ENCODE data around the gene DOC2A. TPM values are rescaled to one million over a fixed set of nuclear protein-coding genes. Genes with fewer than 3 reads are reported as not detected.

The DOC2A gene
- total and polyA plus RNA-seq, 10 of the 15 experiments (the other 5 are each of a cell fraction or from before 2014, with no cell fraction given): 0.06 to 0.17 (median 0.12) TPM; not detected in 6

DNA sequence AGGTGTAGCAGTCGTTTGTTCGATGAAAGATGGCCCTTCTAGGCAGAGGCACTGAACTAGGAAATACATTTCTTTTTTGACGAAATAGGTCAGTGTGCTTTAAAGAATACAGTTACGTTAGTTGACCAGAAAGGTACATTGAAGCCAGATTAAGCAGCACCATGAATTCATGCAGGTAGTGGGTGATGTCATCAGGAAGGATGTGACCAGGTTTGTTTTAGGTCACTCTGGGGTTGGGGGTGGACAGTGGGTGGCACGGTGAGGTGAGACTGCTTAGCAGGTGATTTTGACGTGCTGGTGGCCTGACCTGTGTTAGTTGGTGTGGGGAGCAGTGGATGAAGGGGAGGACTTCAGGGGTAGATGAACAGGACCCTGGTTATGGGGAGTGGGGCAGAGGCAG lies 11.2 kb downstream of the DOC2A start (continued):
- TF ChIP-seq, protein P1, sequence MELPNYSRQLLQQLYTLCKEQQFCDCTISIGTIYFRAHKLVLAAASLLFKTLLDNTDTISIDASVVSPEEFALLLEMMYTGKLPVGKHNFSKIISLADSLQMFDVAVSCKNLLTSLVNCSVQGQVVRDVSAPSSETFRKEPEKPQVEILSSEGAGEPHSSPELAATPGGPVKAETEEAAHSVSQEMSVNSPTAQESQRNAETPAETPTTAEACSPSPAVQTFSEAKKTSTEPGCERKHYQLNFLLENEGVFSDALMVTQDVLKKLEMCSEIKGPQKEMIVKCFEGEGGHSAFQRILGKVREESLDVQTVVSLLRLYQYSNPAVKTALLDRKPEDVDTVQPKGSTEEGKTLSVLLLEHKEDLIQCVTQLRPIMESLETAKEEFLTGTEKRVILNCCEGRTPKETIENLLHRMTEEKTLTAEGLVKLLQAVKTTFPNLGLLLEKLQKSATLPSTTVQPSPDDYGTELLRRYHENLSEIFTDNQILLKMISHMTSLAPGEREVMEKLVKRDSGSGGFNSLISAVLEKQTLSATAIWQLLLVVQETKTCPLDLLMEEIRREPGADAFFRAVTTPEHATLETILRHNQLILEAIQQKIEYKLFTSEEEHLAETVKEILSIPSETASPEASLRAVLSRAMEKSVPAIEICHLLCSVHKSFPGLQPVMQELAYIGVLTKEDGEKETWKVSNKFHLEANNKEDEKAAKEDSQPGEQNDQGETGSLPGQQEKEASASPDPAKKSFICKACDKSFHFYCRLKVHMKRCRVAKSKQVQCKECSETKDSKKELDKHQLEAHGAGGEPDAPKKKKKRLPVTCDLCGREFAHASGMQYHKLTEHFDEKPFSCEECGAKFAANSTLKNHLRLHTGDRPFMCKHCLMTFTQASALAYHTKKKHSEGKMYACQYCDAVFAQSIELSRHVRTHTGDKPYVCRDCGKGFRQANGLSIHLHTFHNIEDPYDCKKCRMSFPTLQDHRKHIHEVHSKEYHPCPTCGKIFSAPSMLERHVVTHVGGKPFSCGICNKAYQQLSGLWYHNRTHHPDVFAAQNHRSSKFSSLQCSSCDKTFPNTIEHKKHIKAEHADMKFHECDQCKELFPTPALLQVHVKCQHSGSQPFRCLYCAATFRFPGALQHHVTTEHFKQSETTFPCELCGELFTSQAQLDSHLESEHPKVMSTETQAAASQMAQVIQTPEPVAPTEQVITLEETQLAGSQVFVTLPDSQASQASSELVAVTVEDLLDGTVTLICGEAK (IDR thresholded peaks at IDR 0.05; ENCODE audit: borderline replicate concordance): no peak
- TF ChIP-seq NR2C1 (IDR thresholded peaks at IDR 0.05): no peak

DNA sequence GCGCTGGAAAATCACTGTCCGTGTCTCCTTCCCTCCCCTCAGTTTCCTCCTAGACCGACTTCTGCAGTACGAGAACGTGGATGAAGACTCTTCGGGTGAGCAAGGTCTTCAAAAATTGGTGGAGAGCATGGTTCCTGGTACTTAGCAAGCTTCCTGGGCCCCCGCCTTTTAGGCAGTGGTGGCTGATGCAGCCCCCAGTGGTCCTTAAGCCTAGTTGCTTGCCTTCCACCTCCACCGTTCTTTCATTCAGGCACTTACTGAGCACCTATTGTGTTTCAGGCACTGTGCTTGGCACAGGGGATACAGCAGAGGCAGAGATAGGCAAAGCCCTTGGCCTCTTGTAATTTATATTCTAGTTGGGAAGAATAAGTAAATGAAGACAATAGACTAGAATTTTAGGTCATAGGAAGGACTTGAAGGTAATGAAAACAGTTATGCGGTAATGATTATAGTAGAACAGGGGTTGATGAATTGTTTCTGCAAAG lies 14.0 kb downstream of the DOC2A start:
- ATAC-seq (peak; percentile 3; the same call in 1 of the 3 replicates), DNase-seq (ENCODE audit: low read depth, low spot score) (no peak), FAIRE-seq (no peak)
- ChIA-PET POLR2A (interaction anchor here (0.6 to 2.8 kb wide), 5 partner anchors 21 to 611 kb away, joined by 4 to 16 read pairs (median 6); partner anchors contain the start of genes KCTD13 and TAOK2), CTCF (interaction anchor here (0.7 to 1.7 kb wide), 5 partner anchors 9 to 180 kb away, joined by 3 to 5 read pairs (median 3); no protein-coding TSS in a partner anchor), SMC1A (ENCODE audit: uncharacterized antibody, unreplicated experiment) (interaction anchor here (1.2 kb wide), 1 partner anchor 181 kb away, joined by 3 read pairs; the partner anchor contains the start of gene PAGR1), RAD21 (ENCODE audit: unreplicated experiment) (no interaction called here)
- Histone ChIP-seq H3K9ac (ENCODE audit: control insufficient read depth, insufficient read depth, low read length) (peak overlapping the region; percentile 88), H3K4me2 (ENCODE audit: control insufficient read depth, insufficient read depth) (peak overlapping the region; percentile 95), H3K4me3 (peak overlapping the region; percentile 81), H3K36me3 (ENCODE audit: control insufficient read depth in 2 of 2, insufficient read depth in 2 of 2, low read length in 1 of 2) (peaks cover 11% of the 10 kb centered on the region in 2 experiments), H2AFZ (ENCODE audit: control insufficient read depth, low read depth, low read length) (peak overlapping the region; percentile 85), H3K79me2 (ENCODE audit: control insufficient read depth, insufficient read depth, low read length) (peaks cover 19% of the 10 kb centered on the region), H3K4me1 (ENCODE audit: control insufficient read depth, insufficient read depth, low read length) (peaks cover 9% of the 10 kb centered on the region), H3K27me3 (replicated peaks in 1 of 2; ENCODE audit: control insufficient read depth in 2 of 2, insufficient read depth in 2 of 2, low read length in 1 of 2) (no peaks in the 10 kb centered on the region), H4K20me1 (ENCODE audit: control insufficient read depth, insufficient read depth) (no peaks in the 10 kb centered on the region), H3K9me3 (replicated peaks; ENCODE audit: control insufficient read depth, insufficient read depth, low read length) (no peaks in the 10 kb centered on the region), H3K27ac (ENCODE audit: control insufficient read depth, insufficient read depth) (peak overlapping the region; percentile 91)
- in situ Hi-C loops (cut with MboI) (no loop called here), intact Hi-C loops (cut with micrococcal nuclease; ENCODE audit: unreplicated experiment) (loop anchor here (2.0 kb wide), 1 partner anchor 180 kb away; the partner anchor contains the start of gene PAGR1)
- BruUV-seq (replicated peaks): no TSS peak
- WGBS (ENCODE audit: insufficient coverage, insufficient replicate concordance, low lambda C conversion rate, missing lambda C conversion rate): 17% methylated on average over 9 of the region's 9 CpGs
- no peak for TF ChIP-seq HCFC1 (IDR thresholded peaks at IDR 0.05; ENCODE audit: low read length)
- TF ChIP-seq, protein P2, sequence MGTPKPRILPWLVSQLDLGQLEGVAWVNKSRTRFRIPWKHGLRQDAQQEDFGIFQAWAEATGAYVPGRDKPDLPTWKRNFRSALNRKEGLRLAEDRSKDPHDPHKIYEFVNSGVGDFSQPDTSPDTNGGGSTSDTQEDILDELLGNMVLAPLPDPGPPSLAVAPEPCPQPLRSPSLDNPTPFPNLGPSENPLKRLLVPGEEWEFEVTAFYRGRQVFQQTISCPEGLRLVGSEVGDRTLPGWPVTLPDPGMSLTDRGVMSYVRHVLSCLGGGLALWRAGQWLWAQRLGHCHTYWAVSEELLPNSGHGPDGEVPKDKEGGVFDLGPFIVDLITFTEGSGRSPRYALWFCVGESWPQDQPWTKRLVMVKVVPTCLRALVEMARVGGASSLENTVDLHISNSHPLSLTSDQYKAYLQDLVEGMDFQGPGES (IDR thresholded peaks at IDR 0.05): no peak
- TF ChIP-seq ZZZ3 (IDR thresholded peaks at IDR 0.05; ENCODE audit: control insufficient read depth, insufficient read length, low read depth): no peak
- no peak for TF ChIP-seq SUPT20H (IDR thresholded peaks at IDR 0.05; ENCODE audit: borderline replicate concordance, control insufficient read depth, low read depth, low read length)
- TF ChIP-seq ZNF207 (IDR thresholded peaks at IDR 0.05; ENCODE audit: borderline replicate concordance): no peak
- no peak for TF ChIP-seq RFX5 (IDR thresholded peaks at IDR 0.05; ENCODE audit: low read depth, low read length)
- TF ChIP-seq, protein P3, sequence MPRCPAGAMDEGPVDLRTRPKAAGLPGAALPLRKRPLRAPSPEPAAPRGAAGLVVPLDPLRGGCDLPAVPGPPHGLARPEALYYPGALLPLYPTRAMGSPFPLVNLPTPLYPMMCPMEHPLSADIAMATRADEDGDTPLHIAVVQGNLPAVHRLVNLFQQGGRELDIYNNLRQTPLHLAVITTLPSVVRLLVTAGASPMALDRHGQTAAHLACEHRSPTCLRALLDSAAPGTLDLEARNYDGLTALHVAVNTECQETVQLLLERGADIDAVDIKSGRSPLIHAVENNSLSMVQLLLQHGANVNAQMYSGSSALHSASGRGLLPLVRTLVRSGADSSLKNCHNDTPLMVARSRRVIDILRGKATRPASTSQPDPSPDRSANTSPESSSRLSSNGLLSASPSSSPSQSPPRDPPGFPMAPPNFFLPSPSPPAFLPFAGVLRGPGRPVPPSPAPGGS (IDR thresholded peaks at IDR 0.05; ENCODE audit: borderline replicate concordance, insufficient read depth, low read depth, low read length, poor library complexity, severe bottlenecking): no peak
- TF ChIP-seq, protein P4, sequence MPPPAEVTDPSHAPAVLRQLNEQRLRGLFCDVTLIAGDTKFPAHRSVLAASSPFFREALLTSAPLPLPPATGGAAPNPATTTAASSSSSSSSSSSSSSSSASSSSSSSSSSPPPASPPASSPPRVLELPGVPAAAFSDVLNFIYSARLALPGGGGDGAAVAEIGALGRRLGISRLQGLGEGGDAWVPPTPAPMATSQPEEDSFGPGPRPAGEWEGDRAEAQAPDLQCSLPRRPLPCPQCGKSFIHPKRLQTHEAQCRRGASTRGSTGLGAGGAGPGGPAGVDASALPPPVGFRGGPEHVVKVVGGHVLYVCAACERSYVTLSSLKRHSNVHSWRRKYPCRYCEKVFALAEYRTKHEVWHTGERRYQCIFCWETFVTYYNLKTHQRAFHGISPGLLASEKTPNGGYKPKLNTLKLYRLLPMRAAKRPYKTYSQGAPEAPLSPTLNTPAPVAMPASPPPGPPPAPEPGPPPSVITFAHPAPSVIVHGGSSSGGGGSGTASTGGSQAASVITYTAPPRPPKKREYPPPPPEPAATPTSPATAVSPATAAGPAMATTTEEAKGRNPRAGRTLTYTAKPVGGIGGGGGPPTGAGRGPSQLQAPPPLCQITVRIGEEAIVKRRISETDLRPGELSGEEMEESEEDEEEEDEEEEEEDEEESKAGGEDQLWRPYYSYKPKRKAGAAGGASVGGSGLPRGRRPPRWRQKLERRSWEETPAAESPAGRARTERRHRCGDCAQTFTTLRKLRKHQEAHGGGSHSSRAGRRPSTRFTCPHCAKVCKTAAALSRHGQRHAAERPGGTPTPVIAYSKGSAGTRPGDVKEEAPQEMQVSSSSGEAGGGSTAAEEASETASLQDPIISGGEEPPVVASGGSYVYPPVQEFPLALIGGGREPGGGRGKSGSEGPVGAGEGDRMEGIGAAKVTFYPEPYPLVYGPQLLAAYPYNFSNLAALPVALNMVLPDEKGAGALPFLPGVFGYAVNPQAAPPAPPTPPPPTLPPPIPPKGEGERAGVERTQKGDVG (CRISPR knock-in tag; IDR thresholded peaks at IDR 0.05): no peak
- no peak for TF ChIP-seq HDGF (IDR thresholded peaks at IDR 0.05)
- TF ChIP-seq SMAD5 (IDR thresholded peaks at IDR 0.05; ENCODE audit: low read depth): no peak

All from GM12878 (cell line).